Measurements from ENCODE around the gene KCNA1.

- TF ChIP-seq EZH2 (IDR thresholded peaks at IDR 0.05; ENCODE audit: insufficient read depth, poor library complexity, severe bottlenecking) (no peak), EZH2phosphoT487 (IDR thresholded peaks at IDR 0.05; ENCODE audit: insufficient read depth, low read depth) (no peak)
Observed at GRCh38 chr12:4960030-4960429, 50.3 kb downstream of the KCNA1 start.

All from GM23248 (cell line).